Measurements from ENCODE around the gene SIPA1. TPM values are rescaled to one million over a fixed set of nuclear protein-coding genes. Genes with fewer than 3 reads are reported as not detected.

Gene SIPA1
- total RNA-seq, 1 experiment from 2014 or later = 105 TPM

- intact Hi-C loops (cut with micrococcal nuclease) = no loop called here
- Histone ChIP-seq H3K4me2 (ENCODE audit: low read length) (no peak overlapping the region), H3K27ac (ENCODE audit: low read depth, low read length) (no peak overlapping the region), H3K9me2 (ENCODE audit: insufficient read depth) (no peaks in the 10 kb centered on the region), H3K27me3 (ENCODE audit: insufficient read depth, low read length) (no peaks in the 10 kb centered on the region), H3K36me3 (ENCODE audit: control insufficient read depth in 1 of 2, insufficient read depth in 2 of 2, low read length in 2 of 2) (peaks cover 0 to 6% of the 10 kb centered on the region in 2 experiments; a peak in 1 of 4 replicates), H3K4me1 (ENCODE audit: control insufficient read depth in 1 of 2, insufficient read depth in 2 of 2, low read length in 2 of 2) (peaks cover 12 to 19% of the 10 kb centered on the region in 2 experiments), H2AFZ (ENCODE audit: low read depth, low read length, poor library complexity, severe bottlenecking) (no peak overlapping the region), H4K20me1 (ENCODE audit: insufficient read depth) (no peaks in the 10 kb centered on the region), H3K9me3 (ENCODE audit: control insufficient read depth in 1 of 2, insufficient read depth in 1 of 2, low read depth in 1 of 2, low read length in 2 of 2) (no peaks in the 10 kb centered on the region), H3K79me2 (ENCODE audit: insufficient read depth, low read length) (no peaks in the 10 kb centered on the region), H3K4me3 (replicated peaks in 1 of 2; ENCODE audit: low read depth in 1 of 2, low read length in 2 of 2) (no peak overlapping the region), H3K9ac (ENCODE audit: low read length) (no peak overlapping the region)
- ATAC-seq (no peak), DNase-seq (ENCODE audit: low read depth, low spot score) (no peak)
- ChIA-PET RAD21 (ENCODE audit: low non-redundant PET in 1 of 2, low total read pairs in 2 of 2, uncharacterized antibody in 2 of 2, unreplicated experiment in 2 of 2) (no interaction called here), CTCF (no interaction called here), POLR2A (interaction anchor here (0.8 kb wide), 1 partner anchor 11 kb away, joined by 3 read pairs; no protein-coding TSS in a partner anchor)
- no TSS peak for BruUV-seq (replicated peaks)
- TF ChIP-seq POLR2AphosphoS5 (IDR thresholded peaks at IDR 0.05; ENCODE audit: low read depth, low read length) (no peak), ZNF274 (IDR thresholded peaks at IDR 0.05; ENCODE audit: low read depth, low read length) (no peak), ELF1 (IDR thresholded peaks at IDR 0.05; ENCODE audit: borderline replicate concordance, low read depth) (no peak), ZFX (IDR thresholded peaks at IDR 0.05) (no peak), CBX3 (IDR thresholded peaks at IDR 0.05; ENCODE audit: low read depth) (no peak), MAX (IDR thresholded peaks at IDR 0.05) (no peak), REST (IDR thresholded peaks at IDR 0.05; ENCODE audit: low read depth) (no peak), ATF3 (IDR thresholded peaks at IDR 0.05) (no peak), CTCF (IDR thresholded peaks at IDR 0.05 in 2 of 3, conservative IDR thresholded peaks at IDR 0.05 in 1 of 3; ENCODE audit: borderline replicate concordance in 1 of 3, insufficient read depth in 1 of 3, low read depth in 2 of 3, low read length in 2 of 3) (no peak), EZH2phosphoT487 (IDR thresholded peaks at IDR 0.05; ENCODE audit: borderline replicate concordance) (no peak), RAD21 (IDR thresholded peaks at IDR 0.05; ENCODE audit: low read depth) (no peak)
Measured at GRCh38 chr11:65598258-65598699, 39.6 kb upstream of the SIPA1 start.

Measured in HCT116 (cell line).